ENCODE measurements around the gene CCL22.

Gene CCL22

DNA sequence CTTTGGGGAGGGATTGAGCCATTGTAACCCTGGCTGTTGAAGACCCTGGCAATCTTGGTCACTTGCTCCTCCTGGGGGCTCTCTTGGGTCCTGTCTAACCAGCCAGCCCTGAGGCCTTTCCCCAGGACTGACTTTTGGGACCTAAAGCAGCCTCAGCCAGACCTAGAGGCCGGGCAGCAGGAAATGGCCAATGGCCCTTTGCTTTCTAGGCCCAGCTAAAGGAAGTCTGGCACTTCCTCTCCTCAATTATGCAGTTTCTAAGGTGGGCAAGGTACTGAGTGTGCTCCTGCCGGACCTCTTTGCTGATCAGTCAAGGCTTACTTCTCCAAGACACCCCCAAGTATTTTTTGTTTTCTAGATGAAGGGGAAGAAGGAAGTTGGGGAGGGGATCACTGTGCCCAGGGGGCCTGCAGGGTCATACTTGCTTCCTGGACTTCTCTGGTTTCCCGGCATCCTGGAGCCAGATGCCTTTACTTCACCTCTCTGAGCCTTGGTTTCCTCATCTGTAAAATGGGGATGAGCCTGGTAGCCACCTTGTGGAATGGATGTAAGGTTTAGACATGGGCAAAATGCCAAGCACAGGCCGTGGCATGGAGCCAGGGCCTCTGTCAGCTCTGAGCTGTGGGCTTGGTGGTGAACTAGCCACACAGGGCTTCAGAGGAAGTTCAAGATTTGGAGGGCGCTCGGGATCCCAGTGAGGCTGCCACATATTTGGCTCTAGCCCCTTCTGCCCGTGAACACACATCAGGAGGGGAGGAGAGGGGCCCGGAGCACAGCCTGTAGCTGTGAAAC lies 22.3 kb downstream of the CCL22 start:
- peaks cover 0 to 24% of the 10 kb centered on the region in 2 donors for H3K36me3 ChIP-seq (replicated peaks in 1 of 2; ENCODE audit: control insufficient read depth in 2 of 2, insufficient read depth in 2 of 2, low read length in 2 of 2)
- no peak overlapping the region for H3K4me3 ChIP-seq (ENCODE audit: low read length in 2 of 2)
- no peak overlapping the region for H3K27ac ChIP-seq (replicated peaks; ENCODE audit: low read length)
- peaks cover 5 to 10% of the 10 kb centered on the region in 2 donors for H3K4me1 ChIP-seq (ENCODE audit: control insufficient read depth in 2 of 2, insufficient read depth in 1 of 2, low read depth in 1 of 2, low read length in 2 of 2)
- H2BK5ac ChIP-seq (ENCODE audit: low read length): no peak overlapping the region
- no peak overlapping the region for H2BK120ac ChIP-seq (ENCODE audit: low read depth, low read length)
- no peak for DNase-seq (ENCODE audit: low spot score)
- no CpG with 5 or more reads among the region's 8 CpGs for WGBS, 2 donors (ENCODE audit: extremely low coverage in 2 of 2, insufficient read length in 2 of 2, insufficient replicate concordance in 1 of 2)
- no peak overlapping the region for H3K4me2 ChIP-seq (ENCODE audit: insufficient read depth, low read length, poor library complexity, severe bottlenecking)
- H3K18ac ChIP-seq (ENCODE audit: low read length): peak overlapping the region; percentile 49
- no peak overlapping the region for H3K23ac ChIP-seq (ENCODE audit: low read depth, low read length, poor library complexity)
- H3K79me1 ChIP-seq (ENCODE audit: low read depth, low read length): no peaks in the 10 kb centered on the region
- no peaks in the 10 kb centered on the region for H3K27me3 ChIP-seq (ENCODE audit: control insufficient read depth in 3 of 3, insufficient read depth in 3 of 3, low read depth in 1 of 3, low read length in 3 of 3)
- no peak overlapping the region for H2BK15ac ChIP-seq (ENCODE audit: low read length)
- H3K9me3 ChIP-seq (replicated peaks in 1 of 2; ENCODE audit: control insufficient read depth in 2 of 2, insufficient read depth in 1 of 2, low read depth in 1 of 2, low read length in 2 of 2): no peaks in the 10 kb centered on the region
- no peak overlapping the region for H2AK5ac ChIP-seq (ENCODE audit: low read depth, low read length)
- H3K14ac ChIP-seq (ENCODE audit: low read length): no peak overlapping the region
- H3K4ac ChIP-seq (ENCODE audit: low read length): peak overlapping the region; percentile 13
- no peak overlapping the region for H4K8ac ChIP-seq (ENCODE audit: low read depth, low read length)
- no peak overlapping the region for H2BK12ac ChIP-seq (ENCODE audit: low read length)
- no peak overlapping the region for H4K91ac ChIP-seq (ENCODE audit: low read depth, low read length, poor library complexity)
- no peak overlapping the region for H3K9ac ChIP-seq (ENCODE audit: low read depth, low read length, poor library complexity)
- no peak overlapping the region for H2AFZ ChIP-seq (ENCODE audit: low read length)

DNA sequence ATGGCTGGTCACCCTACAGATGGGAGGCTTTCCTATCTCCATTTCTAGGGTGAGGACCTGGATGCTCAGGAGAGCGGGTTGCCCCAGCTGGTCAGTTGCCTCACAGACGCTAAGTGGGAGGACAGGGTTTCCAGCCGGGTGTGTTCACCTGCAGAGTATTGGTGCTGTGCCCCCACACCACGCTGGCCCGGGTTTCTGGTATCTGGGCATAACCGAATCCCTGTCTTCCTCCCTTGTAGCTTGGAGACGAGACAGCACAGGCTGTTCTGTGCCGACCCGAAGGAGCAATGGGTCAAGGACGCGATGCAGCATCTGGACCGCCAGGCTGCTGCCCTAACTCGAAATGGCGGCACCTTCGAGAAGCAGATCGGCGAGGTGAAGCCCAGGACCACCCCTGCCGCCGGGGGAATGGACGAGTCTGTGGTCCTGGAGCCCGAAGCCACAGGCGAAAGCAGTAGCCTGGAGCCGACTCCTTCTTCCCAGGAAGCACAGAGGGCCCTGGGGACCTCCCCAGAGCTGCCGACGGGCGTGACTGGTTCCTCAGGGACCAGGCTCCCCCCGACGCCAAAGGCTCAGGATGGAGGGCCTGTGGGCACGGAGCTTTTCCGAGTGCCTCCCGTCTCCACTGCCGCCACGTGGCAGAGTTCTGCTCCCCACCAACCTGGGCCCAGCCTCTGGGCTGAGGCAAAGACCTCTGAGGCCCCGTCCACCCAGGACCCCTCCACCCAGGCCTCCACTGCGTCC lies 23.4 kb downstream of the CCL22 start:
- DNase-seq (ENCODE audit: low spot score): no peak
- Histone ChIP-seq H2AK5ac (ENCODE audit: low read depth, low read length) (peak overlapping the region; percentile 70), H3K4me2 (ENCODE audit: insufficient read depth, low read length, poor library complexity, severe bottlenecking) (no peak overlapping the region), H3K18ac (ENCODE audit: low read length) (peak overlapping the region; percentile 22), H2BK5ac (ENCODE audit: low read length) (no peak overlapping the region), H3K4ac (ENCODE audit: low read length) (no peak overlapping the region), H3K9me3 (replicated peaks in 1 of 2; ENCODE audit: control insufficient read depth in 2 of 2, insufficient read depth in 1 of 2, low read depth in 1 of 2, low read length in 2 of 2) (no peaks in the 10 kb centered on the region), H3K79me1 (ENCODE audit: low read depth, low read length) (no peaks in the 10 kb centered on the region), H3K14ac (ENCODE audit: low read length) (no peak overlapping the region), H3K4me3 (ENCODE audit: low read length in 2 of 2) (no peak overlapping the region), H2AFZ (ENCODE audit: low read length) (no peak overlapping the region), H3K36me3 (replicated peaks in 1 of 2; ENCODE audit: control insufficient read depth in 2 of 2, insufficient read depth in 2 of 2, low read length in 2 of 2) (peaks cover 0 to 24% of the 10 kb centered on the region in 2 donors), H2BK15ac (ENCODE audit: low read length) (no peak overlapping the region), H3K4me1 (ENCODE audit: control insufficient read depth in 2 of 2, insufficient read depth in 1 of 2, low read depth in 1 of 2, low read length in 2 of 2) (peaks cover 11 to 15% of the 10 kb centered on the region in 2 donors), H2BK120ac (ENCODE audit: low read depth, low read length) (no peak overlapping the region), H3K27ac (replicated peaks; ENCODE audit: low read length) (no peak overlapping the region), H3K27me3 (ENCODE audit: control insufficient read depth in 3 of 3, insufficient read depth in 3 of 3, low read depth in 1 of 3, low read length in 3 of 3) (no peaks in the 10 kb centered on the region), H3K23ac (ENCODE audit: low read depth, low read length, poor library complexity) (no peak overlapping the region), H4K91ac (ENCODE audit: low read depth, low read length, poor library complexity) (no peak overlapping the region), H4K8ac (ENCODE audit: low read depth, low read length) (no peak overlapping the region), H2BK12ac (ENCODE audit: low read length) (no peak overlapping the region), H3K9ac (ENCODE audit: low read depth, low read length, poor library complexity) (no peak overlapping the region)
- WGBS, 2 donors (ENCODE audit: extremely low coverage in 2 of 2, insufficient read length in 2 of 2, insufficient replicate concordance in 1 of 2): no CpG with 5 or more reads among the region's 35 CpGs

DNA sequence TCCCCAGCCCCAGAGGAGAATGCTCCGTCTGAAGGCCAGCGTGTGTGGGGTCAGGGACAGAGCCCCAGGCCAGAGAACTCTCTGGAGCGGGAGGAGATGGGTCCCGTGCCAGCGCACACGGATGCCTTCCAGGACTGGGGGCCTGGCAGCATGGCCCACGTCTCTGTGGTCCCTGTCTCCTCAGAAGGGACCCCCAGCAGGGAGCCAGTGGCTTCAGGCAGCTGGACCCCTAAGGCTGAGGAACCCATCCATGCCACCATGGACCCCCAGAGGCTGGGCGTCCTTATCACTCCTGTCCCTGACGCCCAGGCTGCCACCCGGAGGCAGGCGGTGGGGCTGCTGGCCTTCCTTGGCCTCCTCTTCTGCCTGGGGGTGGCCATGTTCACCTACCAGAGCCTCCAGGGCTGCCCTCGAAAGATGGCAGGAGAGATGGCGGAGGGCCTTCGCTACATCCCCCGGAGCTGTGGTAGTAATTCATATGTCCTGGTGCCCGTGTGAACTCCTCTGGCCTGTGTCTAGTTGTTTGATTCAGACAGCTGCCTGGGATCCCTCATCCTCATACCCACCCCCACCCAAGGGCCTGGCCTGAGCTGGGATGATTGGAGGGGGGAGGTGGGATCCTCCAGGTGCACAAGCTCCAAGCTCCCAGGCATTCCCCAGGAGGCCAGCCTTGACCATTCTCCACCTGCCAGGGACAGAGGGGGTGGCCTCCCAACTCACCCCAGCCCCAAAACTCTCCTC lies 24.1 kb downstream of the CCL22 start:
- peaks cover 6 to 11% of the 10 kb centered on the region in 2 donors for H3K4me1 ChIP-seq (ENCODE audit: control insufficient read depth in 2 of 2, insufficient read depth in 1 of 2, low read depth in 1 of 2, low read length in 2 of 2)
- no peak overlapping the region for H2BK5ac ChIP-seq (ENCODE audit: low read length)
- H3K27ac ChIP-seq (replicated peaks; ENCODE audit: low read length): no peak overlapping the region
- no peaks in the 10 kb centered on the region for H3K9me3 ChIP-seq (replicated peaks in 1 of 2; ENCODE audit: control insufficient read depth in 2 of 2, insufficient read depth in 1 of 2, low read depth in 1 of 2, low read length in 2 of 2)
- H2BK12ac ChIP-seq (ENCODE audit: low read length): peak overlapping the region; percentile 30
- H2BK15ac ChIP-seq (ENCODE audit: low read length): peak overlapping the region; percentile 0
- WGBS, 2 donors (ENCODE audit: extremely low coverage in 2 of 2, insufficient read length in 2 of 2, insufficient replicate concordance in 1 of 2): no CpG with 5 or more reads among the region's 16 CpGs
- H3K23ac ChIP-seq (ENCODE audit: low read depth, low read length, poor library complexity): no peak overlapping the region
- DNase-seq (ENCODE audit: low spot score): no peak
- no peak overlapping the region for H3K9ac ChIP-seq (ENCODE audit: low read depth, low read length, poor library complexity)
- no peak overlapping the region for H2AFZ ChIP-seq (ENCODE audit: low read length)
- H3K4me3 ChIP-seq (ENCODE audit: low read length in 2 of 2): no peak overlapping the region
- no peak overlapping the region for H2BK120ac ChIP-seq (ENCODE audit: low read depth, low read length)
- no peaks in the 10 kb centered on the region for H3K27me3 ChIP-seq (ENCODE audit: control insufficient read depth in 3 of 3, insufficient read depth in 3 of 3, low read depth in 1 of 3, low read length in 3 of 3)
- no peak overlapping the region for H3K4me2 ChIP-seq (ENCODE audit: insufficient read depth, low read length, poor library complexity, severe bottlenecking)
- H3K79me1 ChIP-seq (ENCODE audit: low read depth, low read length): no peaks in the 10 kb centered on the region
- peak overlapping the region; percentile 22 for H3K18ac ChIP-seq (ENCODE audit: low read length)
- no peak overlapping the region for H4K8ac ChIP-seq (ENCODE audit: low read depth, low read length)
- no peak overlapping the region for H3K4ac ChIP-seq (ENCODE audit: low read length)
- H4K91ac ChIP-seq (ENCODE audit: low read depth, low read length, poor library complexity): no peak overlapping the region
- peaks cover 0 to 24% of the 10 kb centered on the region in 2 donors for H3K36me3 ChIP-seq (replicated peaks in 1 of 2; ENCODE audit: control insufficient read depth in 2 of 2, insufficient read depth in 2 of 2, low read length in 2 of 2)
- no peak overlapping the region for H3K14ac ChIP-seq (ENCODE audit: low read length)
- H2AK5ac ChIP-seq (ENCODE audit: low read depth, low read length): peak overlapping the region; percentile 70
